Measurements from ENCODE around the gene PILRB.

PILRB gene

GRCh38 chr7:100366411-100367250 lies 8.7 kb downstream of the PILRB start:
- no peak for TF ChIP-seq ZNF274 (IDR thresholded peaks at IDR 0.05; ENCODE audit: low read depth, low read length)
- H3K4me3 ChIP-seq (ENCODE audit: low read length): peak overlapping the region; percentile 5; the same call in 1 of the 2 replicates

- TF ChIP-seq ZNF274 (IDR thresholded peaks at IDR 0.05; ENCODE audit: low read depth, low read length): no peak
Measured at GRCh38 chr7:100367251-100367620, 9.3 kb downstream of the PILRB start.

GRCh38 chr7:100367676-100368613 lies 10.0 kb downstream of the PILRB start:
- TF ChIP-seq ZNF274 (IDR thresholded peaks at IDR 0.05; ENCODE audit: low read depth, low read length): no peak

More at GRCh38 chr7:100367251-100367620, 9.3 kb downstream of the PILRB start:
- no peak overlapping the region for H3K4me3 ChIP-seq (ENCODE audit: low read length)

DNA sequence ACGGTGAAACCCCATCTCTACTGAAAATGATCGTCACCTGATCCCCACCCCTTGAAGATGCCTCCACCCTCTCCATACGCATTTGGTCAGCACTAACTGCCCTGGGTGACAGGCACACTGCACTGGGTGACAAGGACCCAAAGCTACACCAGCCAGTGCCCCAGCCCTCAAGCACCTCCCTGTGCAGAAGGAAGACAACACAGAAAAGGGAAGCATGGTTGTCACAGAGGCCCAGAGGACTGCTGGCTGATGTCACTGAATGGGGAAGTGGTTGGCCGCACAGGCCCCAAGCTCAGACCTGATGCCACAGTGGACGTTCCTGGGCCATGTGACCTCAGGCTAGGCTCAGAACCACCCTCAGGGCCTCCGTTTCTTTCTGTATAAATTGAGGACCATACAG lies 11.2 kb downstream of the PILRB start:
- no peak overlapping the region for H3K4me3 ChIP-seq (ENCODE audit: low read length)
- no peak for TF ChIP-seq ZNF274 (IDR thresholded peaks at IDR 0.05; ENCODE audit: low read depth, low read length)

More at GRCh38 chr7:100367676-100368613, 10.0 kb downstream of the PILRB start:
- no peak overlapping the region for H3K4me3 ChIP-seq (ENCODE audit: low read length)

GRCh38 chr7:100370303-100370702 lies 12.4 kb downstream of the PILRB start:
- no peak overlapping the region for H3K4me3 ChIP-seq (ENCODE audit: low read length)
- no peak for TF ChIP-seq ZNF274 (IDR thresholded peaks at IDR 0.05; ENCODE audit: low read depth, low read length)

DNA sequence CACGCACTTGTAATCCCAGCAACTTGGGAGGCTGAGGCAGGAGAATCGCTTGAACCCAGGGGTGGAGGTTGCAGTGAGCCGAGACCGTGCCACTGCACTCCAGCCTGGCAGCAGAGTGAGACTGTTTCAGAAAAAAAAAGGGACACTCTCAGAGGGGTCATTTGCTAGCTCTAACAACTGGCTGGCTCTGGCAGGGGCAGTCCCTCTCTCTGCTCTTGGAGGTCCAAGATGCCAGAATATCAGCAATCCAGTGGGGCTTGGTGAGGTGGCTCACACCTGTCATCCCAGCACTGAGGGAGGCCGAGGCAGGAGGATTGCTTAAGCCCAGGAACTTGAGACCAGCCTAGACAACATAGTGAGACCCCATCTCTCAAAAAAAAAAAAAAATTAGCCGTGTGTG lies 12.8 kb downstream of the PILRB start:
- H3K4me3 ChIP-seq (ENCODE audit: low read length): no peak overlapping the region
- no peak for TF ChIP-seq ZNF274 (IDR thresholded peaks at IDR 0.05; ENCODE audit: low read depth, low read length)

DNA sequence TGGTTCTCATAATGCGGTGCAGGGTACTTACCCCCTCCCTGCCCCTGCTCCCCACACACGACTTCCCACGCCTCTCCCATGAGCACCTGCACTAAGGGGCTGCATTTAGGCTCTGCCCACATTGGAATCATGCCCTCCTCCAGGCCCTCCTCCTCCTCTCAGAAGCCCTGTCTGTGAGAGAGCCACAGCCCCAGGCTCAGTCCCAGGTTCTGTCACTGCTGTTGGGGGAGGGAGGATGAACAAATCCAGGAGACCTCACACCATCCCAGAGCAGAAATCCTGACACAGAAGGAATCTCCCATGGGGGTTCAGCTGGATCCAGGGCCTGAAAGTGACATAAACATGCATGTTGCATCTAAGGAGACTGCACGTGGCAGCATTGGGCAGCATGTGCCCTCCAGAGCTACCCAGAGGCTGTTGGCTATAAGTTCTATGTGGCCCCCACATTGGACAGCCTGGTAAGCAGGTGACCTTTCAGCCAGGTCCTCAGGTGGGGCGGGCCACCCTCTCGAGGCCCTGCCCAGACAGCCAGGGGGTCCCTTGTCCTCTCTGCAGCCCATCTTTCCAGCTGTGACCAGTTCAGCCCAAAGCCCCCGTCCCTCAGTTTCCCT lies 13.7 kb downstream of the PILRB start:
- no peak overlapping the region for H3K4me3 ChIP-seq (ENCODE audit: low read length)
- TF ChIP-seq ZNF274 (IDR thresholded peaks at IDR 0.05; ENCODE audit: low read depth, low read length): no peak

- TF ChIP-seq ZNF274 (IDR thresholded peaks at IDR 0.05; ENCODE audit: low read depth, low read length): no peak
- no peak overlapping the region for H3K4me3 ChIP-seq (ENCODE audit: low read length)
Measured at GRCh38 chr7:100372256-100372655, 14.3 kb downstream of the PILRB start.

DNA sequence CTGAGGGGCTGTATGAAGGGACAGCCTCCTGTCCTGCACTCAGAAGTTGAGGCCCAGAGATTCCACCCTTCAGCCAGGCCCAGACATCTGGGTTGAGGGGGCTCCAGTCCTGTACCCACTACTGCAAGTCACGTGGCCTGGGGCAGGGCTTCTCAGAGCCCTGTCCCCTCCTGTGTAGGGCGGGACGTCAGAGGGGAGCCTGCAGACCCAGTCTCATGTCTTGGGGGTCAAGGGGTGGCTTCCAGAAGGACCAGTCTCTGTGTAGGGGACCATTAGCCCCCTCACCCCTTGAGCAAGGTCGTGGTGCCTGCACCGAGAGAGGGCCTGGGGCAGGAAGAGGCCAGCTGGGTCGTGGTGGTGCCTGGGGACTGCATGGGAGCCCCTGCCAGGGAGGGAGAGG lies 14.8 kb downstream of the PILRB start:
- no peak overlapping the region for H3K4me3 ChIP-seq (ENCODE audit: low read length)
- no peak for TF ChIP-seq ZNF274 (IDR thresholded peaks at IDR 0.05; ENCODE audit: low read depth, low read length)

DNA sequence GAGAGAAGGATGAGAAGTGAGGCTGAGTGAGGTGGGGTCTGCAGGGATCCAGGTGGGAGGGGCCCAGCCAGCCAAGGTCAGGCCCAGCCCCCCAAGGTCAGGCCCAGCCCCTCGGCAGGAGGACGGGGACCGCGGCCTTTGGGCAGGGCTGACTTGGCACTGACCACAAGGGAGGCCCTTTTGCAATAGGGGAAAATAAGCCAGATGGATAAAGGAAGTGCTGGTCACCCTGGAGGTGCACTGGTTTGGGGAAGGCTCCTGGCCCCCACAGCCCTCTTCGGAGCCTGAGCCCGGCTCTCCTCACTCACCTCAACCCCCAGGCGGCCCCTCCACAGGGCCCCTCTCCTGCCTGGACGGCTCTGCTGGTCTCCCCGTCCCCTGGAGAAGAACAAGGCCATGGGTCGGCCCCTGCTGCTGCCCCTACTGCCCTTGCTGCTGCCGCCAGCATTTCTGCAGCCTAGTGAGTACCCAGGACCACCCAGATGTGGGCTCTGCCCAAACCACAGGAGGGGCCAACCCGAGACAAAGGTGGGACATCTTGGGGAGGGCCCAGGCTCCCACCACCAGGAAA lies 15.4 kb downstream of the PILRB start, which contains the start of gene PILRA:
Gene PILRA, plus strand, starts transcription at position 227 of the 571 bp plus-strand sequence. Its CDS starts 170 bp downstream, at position 397.
- no peak for TF ChIP-seq ZNF274 (IDR thresholded peaks at IDR 0.05; ENCODE audit: low read depth, low read length)
- H3K4me3 ChIP-seq (ENCODE audit: low read length): peak within 1 kb of the TSS; percentile 56; the same call in 1 of the 2 replicates

DNA sequence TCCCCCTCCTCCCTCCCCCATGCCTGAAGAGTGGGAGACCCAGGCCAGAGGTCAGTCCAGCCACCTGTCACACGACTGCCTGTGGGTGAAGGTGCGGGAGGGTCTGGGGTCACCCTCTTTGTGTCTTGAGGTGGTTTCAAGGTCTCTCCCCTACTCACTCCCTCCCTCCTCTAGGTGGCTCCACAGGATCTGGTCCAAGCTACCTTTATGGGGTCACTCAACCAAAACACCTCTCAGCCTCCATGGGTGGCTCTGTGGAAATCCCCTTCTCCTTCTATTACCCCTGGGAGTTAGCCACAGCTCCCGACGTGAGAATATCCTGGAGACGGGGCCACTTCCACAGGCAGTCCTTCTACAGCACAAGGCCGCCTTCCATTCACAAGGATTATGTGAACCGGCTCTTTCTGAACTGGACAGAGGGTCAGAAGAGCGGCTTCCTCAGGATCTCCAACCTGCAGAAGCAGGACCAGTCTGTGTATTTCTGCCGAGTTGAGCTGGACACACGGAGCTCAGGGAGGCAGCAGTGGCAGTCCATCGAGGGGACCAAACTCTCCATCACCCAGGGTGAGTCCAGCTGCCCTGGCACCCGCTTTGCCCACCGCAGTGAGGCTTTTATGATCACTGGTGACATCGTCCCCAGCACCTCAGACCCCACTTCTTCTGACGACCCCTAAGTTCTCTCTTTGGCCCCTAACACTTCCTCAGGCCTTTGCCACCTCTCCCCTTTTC lies 16.1 kb downstream of the PILRB start:
- peak overlapping the region; percentile 56; the same call in 1 of the 2 replicates for H3K4me3 ChIP-seq (ENCODE audit: low read length)

DNA sequence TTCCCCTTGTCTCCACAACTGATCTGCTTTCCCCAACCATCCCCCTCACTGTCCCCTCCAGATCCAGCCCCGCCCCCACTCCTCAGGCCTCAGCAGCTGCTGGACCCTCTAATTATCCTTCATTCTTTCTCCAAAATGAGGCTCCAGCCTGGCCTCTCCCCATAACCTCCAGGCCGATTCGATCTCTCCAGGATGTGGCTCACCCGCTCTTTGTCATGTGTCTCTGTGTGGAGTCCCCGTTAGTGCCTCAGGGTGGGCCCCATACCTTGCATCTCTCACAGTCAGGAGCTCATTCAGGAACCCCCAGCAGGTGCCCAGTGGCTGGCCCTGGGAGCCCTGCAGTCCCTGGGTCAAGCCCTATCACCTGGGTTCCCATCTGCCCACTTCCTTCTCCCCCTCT lies 16.7 kb downstream of the PILRB start:
- TF ChIP-seq ZNF274 (IDR thresholded peaks at IDR 0.05; ENCODE audit: low read depth, low read length): no peak
- peak overlapping the region; percentile 56; the same call in 1 of the 2 replicates for H3K4me3 ChIP-seq (ENCODE audit: low read length)

GRCh38 chr7:100376066-100376465 lies 18.1 kb downstream of the PILRB start:
- H3K4me3 ChIP-seq (ENCODE audit: low read length): peak overlapping the region; percentile 15; the same call in 1 of the 2 replicates
- TF ChIP-seq ZNF274 (IDR thresholded peaks at IDR 0.05; ENCODE audit: low read depth, low read length): no peak

Data from GM08714 (cell line).